HepG2 (cell line): Measurements from ENCODE around the gene TRA2B. TPM values are rescaled to one million over a fixed set of nuclear protein-coding genes. Genes with fewer than 3 reads are reported as not detected.
A peak's percentile ranks its signal among the peaks of the same experiment; 100 is the strongest.

Source experiments
- ARNT ChIP-seq: fragments of 450-650 bp; IDR thresholded peaks from 2 replicates; pipeline ENCODE4 v1.6.1; 2017
- CTCF ChIP-seq: sonication (generic); formaldehyde crosslinking; IDR thresholded peaks from 2 replicates; pipeline ENCODE4 v1.5.0; 2020; ENCODE audit warnings: mild to moderate bottlenecking, missing genetic modification reagents, moderate library complexity
- DMAP1 ChIP-seq: IDR thresholded peaks from 2 replicates; pipeline ENCODE4 v1.6.1; 2016
- FOXC1 ChIP-seq: sonication (generic); formaldehyde crosslinking; IDR thresholded peaks from 2 replicates; pipeline ENCODE4 v1.8.0; 2022; ENCODE audit warnings: mild to moderate bottlenecking, missing genetic modification reagents, borderline replicate concordance
- GLI4 ChIP-seq: sonication (generic); formaldehyde crosslinking; IDR thresholded peaks from 2 replicates; pipeline ENCODE4 v1.5.1; 2020; ENCODE audit warnings: missing genetic modification reagents, mild to moderate bottlenecking, moderate library complexity, borderline replicate concordance
- GLMP ChIP-seq: sonication (generic); formaldehyde crosslinking; IDR thresholded peaks from 2 replicates; pipeline ENCODE4 v1.9.0; 2021; ENCODE audit warnings: missing genetic modification reagents, mild to moderate bottlenecking, borderline replicate concordance
- HOXA9 ChIP-seq: sonication (generic); formaldehyde crosslinking; IDR thresholded peaks from 2 replicates; pipeline ENCODE4 v1.8.1; 2022; ENCODE audit warnings: missing genetic modification reagents, mild to moderate bottlenecking, moderate library complexity, borderline replicate concordance
- KLF9 ChIP-seq: IDR thresholded peaks from 2 replicates; pipeline ENCODE4 v1.6.1; 2016; ENCODE audit warnings: low read depth
- MAFK ChIP-seq, 2 experiments: IDR thresholded peaks in 1 of 2; conservative IDR thresholded peaks in 1 of 2; 2 replicates each; pipeline ENCODE4 v1.6.1; 2011; ENCODE audit warnings: improper control_type of control experiment in 2 of 2, low read length in 2 of 2
- MTF1 ChIP-seq: sonication (generic); formaldehyde crosslinking; IDR thresholded peaks from 2 replicates; pipeline ENCODE4 v1.5.0; 2020; ENCODE audit warnings: missing genetic modification reagents
- SRSF1 ChIP-seq: fragments of 200-400 bp; formaldehyde crosslinking; optimal IDR thresholded peaks from 2 replicates; pipeline ENCODE3; 2017; ENCODE audit warnings: mild to moderate bottlenecking, low read depth, low read length, moderate library complexity
- SRSF4 ChIP-seq: fragments of 200-400 bp; formaldehyde crosslinking; IDR thresholded peaks from one replicate; pipeline ENCODE4 v1.6.1; 2018; ENCODE audit warnings: mild to moderate bottlenecking, low read depth, low read length, moderate library complexity; ENCODE audit not compliant: poor library complexity, severe bottlenecking
- SUZ12 ChIP-seq: fragments of 150-350 bp; IDR thresholded peaks from 2 replicates; pipeline ENCODE4 v1.6.1; 2014; ENCODE audit warnings: low read depth, low read length
- TEF ChIP-seq: sonication (generic); formaldehyde crosslinking; IDR thresholded peaks from 2 replicates; pipeline ENCODE4 v1.5.0; 2020; ENCODE audit warnings: missing genetic modification reagents
- ZBTB7B ChIP-seq: sonication (generic); formaldehyde crosslinking; IDR thresholded peaks from 2 replicates; pipeline ENCODE4 v1.4.0; 2020; ENCODE audit warnings: missing genetic modification reagents
- ZFP37 ChIP-seq: sonication (generic); formaldehyde crosslinking; IDR thresholded peaks from 2 replicates; pipeline ENCODE4 v1.4.0; 2020; ENCODE audit warnings: missing genetic modification reagents, borderline replicate concordance
- ZFP91 ChIP-seq: sonication (generic); formaldehyde crosslinking; IDR thresholded peaks from 2 replicates; pipeline ENCODE4 v1.9.0; 2022; ENCODE audit warnings: missing genetic modification reagents, mild to moderate bottlenecking, borderline replicate concordance
- ZNF296 ChIP-seq: sonication (generic); formaldehyde crosslinking; conservative IDR thresholded peaks from 2 replicates; pipeline ENCODE4 v1.5.0; 2020; ENCODE audit warnings: mild to moderate bottlenecking, missing genetic modification reagents
- ZNF549 ChIP-seq: sonication (generic); formaldehyde crosslinking; IDR thresholded peaks from 2 replicates; pipeline ENCODE4 v1.5.0; 2020; ENCODE audit warnings: missing genetic modification reagents
- ZNF597 ChIP-seq: sonication (generic); formaldehyde crosslinking; IDR thresholded peaks from 2 replicates; pipeline ENCODE4 v1.5.0; 2020; ENCODE audit warnings: missing genetic modification reagents
- ZNF652 ChIP-seq: IDR thresholded peaks from 2 replicates; pipeline ENCODE4 v1.6.1; 2016; ENCODE audit warnings: low read depth, borderline replicate concordance
- ZNF709 ChIP-seq: sonication (generic); formaldehyde crosslinking; IDR thresholded peaks from 2 replicates; pipeline ENCODE4 v1.5.0; 2020; ENCODE audit warnings: mild to moderate bottlenecking, missing genetic modification reagents
- polyA plus RNA-seq, 8 experiments: library from polyadenylated mRNA; depleted of rRNA in 3 of 8; stranded (reverse) in 7 of 8; unstranded in 1 of 8; fragments of >200 nt; fragmentation: Illumina TruSeq in 4 of 8; extraction: Trizol in 4 of 8; gene quantifications; 2 replicates each; pipeline versions ENCODE4 v1.2.1 to v1.2.3, GENCODE V29; 2011 to 2016; ENCODE audit warnings: low read depth in 4 of 8, missing spikeins in 1 of 8, mixed read lengths in 1 of 8; ENCODE audit not compliant: insufficient read depth in 1 of 8
- total RNA-seq, 5 experiments: library from RNA; depleted of rRNA; stranded (reverse); fragments of >200 nt; fragmentation: Illumina TruSeq; extraction: Trizol; gene quantifications; 2 replicates each; pipeline ENCODE4 v1.2.3, GENCODE V29; 2016; ENCODE audit warnings: low read depth in 1 of 5
- TF ChIP-seq, protein P1 (sequence below): sonication (generic); formaldehyde crosslinking; conservative IDR thresholded peaks from 2 replicates; pipeline ENCODE4 v1.4.0; 2020; ENCODE audit warnings: missing genetic modification reagents

The TRA2B gene
- total and polyA plus RNA-seq, 2 of the 13 experiments (the other 11 are each of a cell fraction or from before 2014, with no cell fraction given), result 105 to 241 TPM

DNA sequence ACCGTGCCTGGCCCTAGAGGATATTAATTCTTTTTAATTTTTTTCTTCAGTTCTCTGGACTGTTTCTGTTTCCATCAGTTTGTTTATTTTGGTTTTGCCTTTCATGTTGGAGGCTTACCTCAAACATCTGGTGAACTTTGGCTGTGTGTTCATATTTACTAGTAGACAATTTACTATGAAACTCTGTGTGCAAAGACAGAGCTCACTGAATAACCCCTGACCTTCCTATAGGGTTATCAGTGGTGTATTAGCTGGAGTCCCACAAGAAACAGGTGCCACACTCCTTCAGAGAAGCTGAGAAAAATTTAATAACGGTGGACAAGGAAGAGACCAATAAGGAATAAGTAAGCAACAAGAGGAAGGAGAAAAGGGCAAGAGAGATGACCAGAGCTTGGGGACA is 28.8 kb upstream of the TRA2B start (continued):
- no peak for TF ChIP-seq SRSF4
- no peak for TF ChIP-seq TEF (CRISPR knock-in tag)
- peak; percentile 47; the same call in 1 of the 2 replicates for TF ChIP-seq ZBTB7B (CRISPR knock-in tag)
- TF ChIP-seq, protein P1, sequence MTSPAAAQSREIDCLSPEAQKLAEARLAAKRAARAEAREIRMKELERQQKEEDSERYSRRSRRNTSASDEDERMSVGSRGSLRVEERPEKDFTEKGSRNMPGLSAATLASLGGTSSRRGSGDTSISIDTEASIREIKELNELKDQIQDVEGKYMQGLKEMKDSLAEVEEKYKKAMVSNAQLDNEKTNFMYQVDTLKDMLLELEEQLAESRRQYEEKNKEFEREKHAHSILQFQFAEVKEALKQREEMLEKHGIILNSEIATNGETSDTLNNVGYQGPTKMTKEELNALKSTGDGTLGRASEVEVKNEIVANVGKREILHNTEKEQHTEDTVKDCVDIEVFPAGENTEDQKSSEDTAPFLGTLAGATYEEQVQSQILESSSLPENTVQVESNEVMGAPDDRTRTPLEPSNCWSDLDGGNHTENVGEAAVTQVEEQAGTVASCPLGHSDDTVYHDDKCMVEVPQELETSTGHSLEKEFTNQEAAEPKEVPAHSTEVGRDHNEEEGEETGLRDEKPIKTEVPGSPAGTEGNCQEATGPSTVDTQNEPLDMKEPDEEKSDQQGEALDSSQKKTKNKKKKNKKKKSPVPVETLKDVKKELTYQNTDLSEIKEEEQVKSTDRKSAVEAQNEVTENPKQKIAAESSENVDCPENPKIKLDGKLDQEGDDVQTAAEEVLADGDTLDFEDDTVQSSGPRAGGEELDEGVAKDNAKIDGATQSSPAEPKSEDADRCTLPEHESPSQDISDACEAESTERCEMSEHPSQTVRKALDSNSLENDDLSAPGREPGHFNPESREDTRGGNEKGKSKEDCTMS (CRISPR knock-in tag), result no peak
- TF ChIP-seq ZNF652 (CRISPR knock-in tag), result no peak; the same call in 1 of the 2 replicates
- no peak for TF ChIP-seq GLMP (CRISPR knock-in tag)
- TF ChIP-seq ZNF597, result no peak
- no peak for TF ChIP-seq ZNF549 (CRISPR knock-in tag)
- TF ChIP-seq DMAP1 (CRISPR knock-in tag), result no peak
- TF ChIP-seq ZFP37 (CRISPR knock-in tag), result no peak
- TF ChIP-seq ZNF709 (CRISPR knock-in tag), result no peak
- no peak for TF ChIP-seq FOXC1 (CRISPR knock-in tag)
- TF ChIP-seq KLF9, result no peak
- TF ChIP-seq CTCF, result no peak
- TF ChIP-seq GLI4 (CRISPR knock-in tag), result no peak
- TF ChIP-seq HOXA9 (CRISPR knock-in tag), result no peak
- TF ChIP-seq MTF1 (CRISPR knock-in tag), result no peak
- no peak for TF ChIP-seq SUZ12
- no peak for TF ChIP-seq ARNT
- TF ChIP-seq MAFK (conservative IDR thresholded peaks at IDR 0.05 in 1 of 2, IDR thresholded peaks at IDR 0.05 in 1 of 2; ENCODE audit: low read length in 2 of 2), result no peak
- TF ChIP-seq ZNF296 (CRISPR knock-in tag), result no peak
- TF ChIP-seq ZFP91 (CRISPR knock-in tag), result no peak
- no peak for TF ChIP-seq SRSF1
